Activated T-cell treated with anti-CD3 and anti-CD28 coated beads, Interleukin-2, amount 50 U/mL, for 48 hours (primary cell): ENCODE results near the gene CRYBA4.

Experiments used
- DNase-seq, 2 experiments: peaks; one replicate each; pipeline ENCODE4 v3.0.0-alpha.2; 2020

The CRYBA4 gene

GRCh38 chr22:26621663-26622062, at the start of gene CRYBA4:
Gene CRYBA4, plus strand, starts transcription at chr22:26621963. Its CDS starts 634 bp downstream, at chr22:26622597.
- no peak for DNase-seq

- DNase-seq, result no peak
These were observed 48.6 kb upstream of the CRYBA4 start for GRCh38 chr22:26573026-26573662.

GRCh38 chr22:26574001-26574723, 47.6 kb upstream of the CRYBA4 start:
- no peak for DNase-seq

- DNase-seq, result no peak
These were observed 45.6 kb upstream of the CRYBA4 start for GRCh38 chr22:26576026-26576680.

GRCh38 chr22:26577081-26577480, 44.7 kb upstream of the CRYBA4 start:
- no peak for DNase-seq

- peak; percentile 65 to 73 for DNase-seq
These were observed 42.4 kb upstream of the CRYBA4 start for GRCh38 chr22:26579331-26579886.

GRCh38 chr22:26580240-26580962, 41.4 kb upstream of the CRYBA4 start:
- no peak for DNase-seq

- no peak for DNase-seq
These were observed 40.7 kb upstream of the CRYBA4 start for GRCh38 chr22:26581026-26581425.

- no peak for DNase-seq
These were observed 40.1 kb upstream of the CRYBA4 start for GRCh38 chr22:26581633-26582168.

GRCh38 chr22:26584010-26584409, 37.8 kb upstream of the CRYBA4 start:
- no peak for DNase-seq

- no peak for DNase-seq
These were observed 36.5 kb upstream of the CRYBA4 start for GRCh38 chr22:26585104-26585790.

GRCh38 chr22:26586556-26587325, 35.0 kb upstream of the CRYBA4 start:
- peak in 1 of 2 experiments; percentile 29 for DNase-seq

- DNase-seq, result no peak
These were observed 33.7 kb upstream of the CRYBA4 start for GRCh38 chr22:26587991-26588613.

- peak in 1 of 2 experiments; percentile 34 for DNase-seq
These were observed 32.9 kb upstream of the CRYBA4 start for GRCh38 chr22:26588729-26589366.

- peak; percentile 58 to 65 for DNase-seq
These were observed 32.4 kb upstream of the CRYBA4 start for GRCh38 chr22:26589367-26589844.

- DNase-seq, result peak; percentile 85 to 88
These were observed 31.7 kb upstream of the CRYBA4 start, which contains the start of gene TPST2 for GRCh38 chr22:26589845-26590736. Gene TPST2, minus strand, starts transcription at chr22:26590132. Its CDS starts 48,502 bp downstream, at chr22:26541630.

- peak; percentile 55 to 59 for DNase-seq
These were observed 29.3 kb upstream of the CRYBA4 start for GRCh38 chr22:26592421-26592891.

GRCh38 chr22:26593763-26594162, 28.0 kb upstream of the CRYBA4 start:
- no peak for DNase-seq

- DNase-seq, result peak; percentile 25 to 36
These were observed 24.7 kb upstream of the CRYBA4 start for GRCh38 chr22:26597026-26597425.
